Stimulated activated CD4-positive, alpha-beta T cell treated with anti-CD3 and anti-CD28 coated beads, Interleukin-4, amount 100 ng/mL, for 24 hours (primary cell): ENCODE results near the gene CREB5.
"Not testable (repeated sequence)": the region's sequence is repeated elsewhere in the genome, so short reads cannot be mapped to it uniquely, and the experiment has no call there.

ENCODE experiments used
- DNase-seq: peaks from one replicate; pipeline ENCODE4 v3.0.0-alpha.2; 2020

The CREB5 gene

DNA sequence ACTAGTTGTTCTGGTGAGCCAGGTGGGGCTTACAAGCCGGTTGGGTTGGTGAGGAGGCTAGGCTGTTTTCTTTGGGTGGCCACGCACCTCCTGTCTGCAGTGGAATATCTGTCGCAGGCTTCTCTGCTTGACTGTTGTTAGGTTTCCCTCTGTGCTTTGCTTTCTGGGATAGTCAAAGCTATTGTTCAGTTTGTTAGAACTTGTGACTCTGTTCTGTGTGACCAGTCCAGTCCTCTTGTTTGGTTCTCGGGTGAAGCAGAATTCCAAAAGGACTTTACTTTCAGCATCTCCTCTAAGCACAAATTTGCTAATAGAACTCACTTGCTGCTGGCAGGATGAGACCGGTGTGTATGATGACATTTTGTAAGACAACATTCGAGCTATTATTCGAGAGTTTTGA is 105.3 kb downstream of the CREB5 start:
- DNase-seq, result no peak

GRCh38 chr7:28520074-28521015 is 108.0 kb downstream of the CREB5 start:
- no peak for DNase-seq

DNA sequence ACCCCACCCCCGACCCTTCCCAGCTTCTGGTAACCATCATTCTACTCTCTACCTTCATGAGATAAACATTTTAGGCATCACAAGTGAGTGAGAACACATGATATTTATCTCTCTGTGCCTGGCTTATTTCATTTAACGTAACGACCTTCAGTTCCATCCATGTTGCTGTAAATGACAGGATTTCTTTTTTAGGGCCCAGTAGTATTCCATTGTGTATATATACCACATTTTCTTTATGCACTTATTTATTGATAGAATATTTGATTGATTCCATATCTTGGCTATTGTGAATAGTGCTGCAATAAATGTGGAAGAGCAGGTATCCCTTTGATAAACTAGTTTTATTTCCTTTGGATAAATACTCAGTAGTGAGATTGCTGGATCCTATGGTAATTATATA is 112.7 kb downstream of the CREB5 start:
- no peak for DNase-seq

DNA sequence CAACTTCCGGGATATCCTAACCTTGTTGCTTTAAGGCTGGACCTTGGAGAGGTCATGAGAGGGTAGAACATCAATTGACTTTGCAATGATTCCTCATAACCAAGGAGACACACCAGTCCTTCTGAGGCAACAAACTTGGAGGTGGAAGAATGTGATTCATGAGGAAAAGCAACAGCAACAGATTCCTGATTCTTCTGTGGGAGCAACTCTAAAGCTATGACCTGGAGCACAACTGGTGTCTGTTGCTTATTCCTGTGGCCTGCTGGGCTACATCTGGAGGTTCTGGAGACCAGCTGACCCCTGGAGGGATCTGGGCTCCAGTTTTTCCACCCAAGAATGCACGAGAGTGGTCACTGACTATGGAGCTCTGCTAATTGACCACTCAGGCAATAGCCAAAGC is 116.6 kb downstream of the CREB5 start:
- no peak for DNase-seq

- no peak for DNase-seq
Observed at GRCh38 chr7:28529755-28530154, 117.4 kb downstream of the CREB5 start.

GRCh38 chr7:28530175-28530802 is 118.0 kb downstream of the CREB5 start:
- no peak for DNase-seq

DNA sequence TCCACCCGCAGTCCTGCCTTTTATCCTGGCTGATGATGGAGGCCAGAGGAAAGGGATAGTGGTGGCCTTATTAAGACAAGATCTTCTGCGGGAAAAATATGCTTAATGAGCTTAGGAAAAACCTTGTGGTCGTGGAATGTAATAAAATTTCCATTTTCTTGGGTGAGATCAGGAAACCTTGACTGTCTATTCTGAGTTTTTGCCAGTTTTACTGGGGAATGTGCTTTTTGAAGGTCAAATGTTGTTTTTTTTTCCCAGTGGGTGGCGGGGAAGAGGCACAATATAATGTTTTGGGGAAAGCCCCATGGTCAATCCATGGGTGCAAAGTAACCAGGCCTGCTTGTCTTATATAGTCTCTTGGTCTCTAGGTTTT is 118.5 kb downstream of the CREB5 start:
- DNase-seq, result no peak

DNA sequence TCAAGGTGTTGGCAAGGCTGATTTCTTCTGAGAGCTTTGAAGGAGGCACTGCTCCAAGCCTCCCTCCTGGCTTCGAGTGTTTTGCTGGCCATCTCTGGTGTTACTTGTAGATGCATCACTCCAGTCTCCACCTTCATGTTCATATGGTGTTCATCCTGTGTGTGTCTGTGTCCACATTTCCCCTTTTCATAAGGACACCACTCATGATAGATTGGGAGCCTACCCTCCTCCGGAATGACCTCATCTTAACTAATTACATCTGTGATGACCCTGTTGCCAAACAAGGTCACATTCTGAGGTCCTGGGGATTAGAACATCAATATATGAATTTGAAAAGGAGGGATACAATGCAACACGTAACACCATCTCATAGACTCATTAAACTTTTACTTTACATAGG is 119.0 kb downstream of the CREB5 start:
- no peak for DNase-seq

- DNase-seq, result no peak
Observed at GRCh38 chr7:28532181-28532580, 119.9 kb downstream of the CREB5 start.

DNA sequence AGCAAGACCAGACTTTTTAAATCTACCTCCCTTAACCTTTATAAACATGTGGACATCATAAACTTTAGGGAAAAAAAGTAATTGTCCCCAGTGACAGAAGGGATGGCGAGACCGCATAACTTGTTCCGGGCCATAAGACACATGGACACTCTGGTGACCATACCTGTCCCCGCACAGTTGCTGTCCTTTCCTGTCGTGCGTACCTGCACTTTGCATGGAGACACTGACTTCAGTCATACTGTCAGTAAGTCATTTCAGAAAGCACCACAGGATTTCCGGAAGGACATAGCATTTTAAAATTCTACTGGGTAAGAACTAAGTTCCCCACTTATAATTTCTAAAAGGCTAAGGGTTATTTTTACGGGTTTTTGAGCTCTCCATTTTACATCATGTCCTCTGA is 120.9 kb downstream of the CREB5 start:
- no peak for DNase-seq

DNA sequence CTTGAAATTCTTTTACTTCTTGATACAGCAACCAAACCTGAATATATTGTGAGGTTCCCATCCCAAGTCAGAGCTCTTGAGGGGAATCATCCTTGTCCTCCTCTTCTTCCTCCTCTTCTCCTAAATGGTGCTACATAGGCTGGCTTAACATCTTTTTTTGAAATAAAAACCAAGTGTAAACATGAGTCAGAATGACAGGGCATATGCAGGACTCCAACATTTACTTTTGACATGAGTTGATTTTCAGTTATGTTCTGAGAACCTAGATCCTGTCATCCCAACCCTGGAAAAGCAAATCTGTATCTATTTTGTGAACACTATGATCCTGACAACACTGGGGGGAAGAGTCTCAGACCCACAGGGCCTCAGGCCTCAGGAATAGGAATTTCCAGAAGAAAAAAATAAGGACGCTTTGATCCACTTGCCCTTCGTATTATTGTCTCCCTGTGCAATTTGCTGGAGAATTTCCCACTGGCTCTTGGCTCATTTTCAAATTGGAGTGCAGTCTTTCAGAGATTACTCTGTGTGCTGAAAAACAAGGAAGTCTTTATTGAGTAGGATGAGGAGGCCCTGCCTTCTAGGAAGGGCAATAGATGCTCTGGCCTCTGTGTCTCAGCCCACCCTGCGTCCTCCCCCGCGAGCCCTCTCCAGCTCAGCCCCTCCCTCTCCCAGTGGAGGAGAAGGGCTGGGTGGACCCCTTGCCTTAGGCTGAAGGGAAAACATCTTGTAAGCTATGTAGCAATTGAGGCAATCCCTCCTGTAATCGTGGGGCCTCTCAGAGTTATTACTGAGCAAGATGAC is 121.6 kb downstream of the CREB5 start:
- no peak for DNase-seq

DNA sequence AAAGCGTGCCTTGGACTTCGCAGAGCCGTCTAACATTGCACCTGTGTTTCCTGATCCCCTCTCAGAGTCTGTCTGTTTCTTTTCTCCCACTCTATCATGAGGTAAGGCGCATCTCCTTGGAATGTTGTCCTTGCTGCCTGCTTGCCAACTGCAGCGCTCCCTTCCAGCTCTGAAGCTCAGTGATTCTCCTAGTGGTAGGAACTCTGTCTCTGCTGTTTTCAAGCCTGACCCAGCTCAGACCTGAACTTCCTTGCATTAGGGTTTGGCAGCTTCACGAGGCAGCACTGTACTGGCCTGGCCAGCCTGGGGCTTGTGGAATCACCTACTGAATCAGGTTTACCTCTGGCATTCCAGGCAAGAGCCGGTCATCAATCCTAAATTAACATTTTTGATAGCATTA is 123.9 kb downstream of the CREB5 start:
- no peak for DNase-seq

DNA sequence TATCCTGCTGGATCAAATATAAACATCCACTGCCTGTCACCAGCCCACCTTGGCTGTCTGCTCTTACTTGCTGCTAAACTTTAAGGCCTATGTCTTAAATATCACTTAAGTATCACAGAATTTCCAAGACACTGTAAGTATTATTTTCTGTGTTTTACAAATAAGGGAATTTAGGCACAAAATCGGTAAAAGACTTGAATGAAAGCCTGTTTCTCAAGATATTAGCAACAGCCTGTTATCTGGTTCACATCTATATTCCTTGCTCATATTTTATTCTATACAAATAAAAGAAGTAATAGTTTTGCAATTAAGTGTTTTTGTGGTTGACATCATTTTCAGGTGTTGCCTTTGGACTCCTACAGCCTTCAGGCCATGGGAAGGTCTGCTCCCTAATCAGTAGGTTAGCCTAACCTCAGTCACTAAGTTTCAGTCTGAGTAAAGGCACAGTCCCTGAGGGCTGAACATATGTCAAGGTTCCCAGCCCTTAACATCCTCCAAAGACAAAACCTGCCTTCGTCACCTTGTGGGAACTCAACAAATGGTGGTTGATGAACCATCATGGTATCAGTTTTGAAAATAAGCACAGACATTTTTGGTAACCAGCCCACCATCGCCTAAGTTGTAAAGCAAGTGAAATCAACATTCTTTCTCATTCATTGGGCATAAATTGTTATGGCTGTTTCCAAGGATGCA is 127.1 kb downstream of the CREB5 start:
- DNase-seq, result no peak

DNA sequence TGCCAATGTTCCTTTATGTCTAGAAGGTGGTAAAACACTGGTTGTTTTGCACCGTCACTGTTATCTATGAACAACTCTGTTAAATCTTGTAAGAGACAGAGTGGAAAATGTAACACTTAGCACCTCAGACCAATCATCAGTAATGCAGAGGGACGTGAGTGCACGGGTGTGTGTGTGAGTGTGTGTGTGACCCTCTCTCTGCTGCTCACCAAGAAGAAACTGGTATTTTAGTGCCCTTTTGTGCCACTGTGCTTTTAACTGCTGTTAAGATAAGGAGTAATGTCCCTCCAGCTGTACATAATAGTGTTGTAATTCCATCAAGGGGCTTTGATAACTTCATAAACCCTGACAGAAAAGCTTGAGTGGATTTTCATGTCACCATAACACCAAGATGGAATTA is 130.1 kb downstream of the CREB5 start:
- no peak for DNase-seq

DNA sequence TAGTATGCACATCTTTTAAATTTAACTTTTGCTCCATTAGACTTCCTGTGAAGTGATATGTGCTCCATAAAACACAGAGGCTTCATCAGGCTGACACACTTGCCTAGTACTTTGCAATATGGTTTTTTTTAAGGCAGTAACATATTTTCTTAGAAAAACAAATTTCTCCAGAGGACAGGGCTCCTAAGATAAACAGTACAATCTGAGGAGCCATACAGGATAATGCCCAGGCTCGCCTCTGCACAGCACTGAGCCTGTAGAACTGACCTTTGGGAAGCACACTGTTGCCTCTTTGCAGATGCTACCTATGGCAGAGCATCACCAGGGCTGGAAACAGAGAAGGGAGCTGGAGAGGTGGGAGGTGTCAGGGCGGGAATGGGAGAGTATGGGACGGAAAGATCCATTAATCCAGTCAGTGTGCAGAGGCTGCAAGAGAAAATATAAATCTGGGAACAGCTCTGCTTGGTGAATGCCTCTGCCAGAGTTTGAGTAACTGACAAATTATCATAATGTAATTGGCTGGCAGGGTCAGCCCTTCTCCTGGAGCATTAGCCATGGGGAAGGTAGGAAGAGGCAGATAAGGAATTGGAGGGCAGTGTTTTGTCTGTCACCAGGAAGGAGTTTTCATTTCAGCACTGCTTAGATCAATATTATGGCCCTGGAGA is 132.3 kb downstream of the CREB5 start:
- no peak for DNase-seq

- no peak for DNase-seq
Observed at GRCh38 chr7:28546067-28546466, 133.7 kb downstream of the CREB5 start.

- DNase-seq, result no peak
Observed at GRCh38 chr7:28547115-28547514, 134.8 kb downstream of the CREB5 start.

DNA sequence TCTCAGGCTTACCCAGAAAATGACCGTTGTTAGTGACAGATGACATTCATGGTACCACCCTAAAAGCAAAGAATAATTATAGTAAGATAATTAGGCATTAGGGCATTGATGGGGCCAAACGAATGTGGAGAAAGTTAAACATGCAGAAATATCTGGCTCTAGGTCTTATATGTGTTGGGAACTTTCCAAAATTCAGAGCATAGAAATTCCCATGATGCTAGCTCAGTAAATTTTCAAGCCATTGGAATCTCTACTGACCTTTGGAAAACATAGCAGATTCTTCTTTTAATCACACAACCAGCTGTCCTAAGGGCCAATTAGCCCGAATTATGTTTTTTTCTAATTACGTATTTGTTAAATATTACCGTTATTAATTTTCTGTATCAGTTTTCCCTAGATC is 136.1 kb downstream of the CREB5 start:
- no peak for DNase-seq

- no peak for DNase-seq
Observed at GRCh38 chr7:28549998-28550397, 137.7 kb downstream of the CREB5 start.

DNA sequence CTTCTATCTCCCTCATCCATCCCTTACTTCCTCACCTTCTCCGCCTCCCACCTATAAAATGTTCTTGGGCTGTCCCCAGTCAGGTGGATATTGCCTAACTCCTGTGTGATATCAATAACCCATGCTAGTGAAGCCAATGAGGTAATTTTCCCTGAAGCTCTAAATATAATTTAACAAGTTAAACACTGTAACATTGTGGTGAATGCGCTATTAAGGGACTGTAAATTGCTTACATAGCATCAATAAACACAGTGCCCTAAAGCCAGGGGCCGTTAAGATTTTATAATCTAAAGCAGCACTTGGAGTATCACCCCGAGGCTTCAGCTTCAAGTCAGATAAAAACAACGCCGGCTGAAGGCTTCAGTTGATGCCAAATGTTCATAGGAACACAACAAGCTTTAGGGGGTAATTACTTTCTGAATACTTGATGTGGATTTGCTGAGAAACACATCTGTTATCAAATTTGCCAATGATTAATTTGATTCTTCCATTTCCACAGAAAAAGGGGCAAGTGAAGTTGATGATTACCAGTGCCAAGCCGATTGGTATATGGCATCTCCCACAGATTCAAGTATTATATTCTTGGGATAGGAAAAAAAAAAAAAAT is 138.4 kb downstream of the CREB5 start:
- no peak for DNase-seq

DNA sequence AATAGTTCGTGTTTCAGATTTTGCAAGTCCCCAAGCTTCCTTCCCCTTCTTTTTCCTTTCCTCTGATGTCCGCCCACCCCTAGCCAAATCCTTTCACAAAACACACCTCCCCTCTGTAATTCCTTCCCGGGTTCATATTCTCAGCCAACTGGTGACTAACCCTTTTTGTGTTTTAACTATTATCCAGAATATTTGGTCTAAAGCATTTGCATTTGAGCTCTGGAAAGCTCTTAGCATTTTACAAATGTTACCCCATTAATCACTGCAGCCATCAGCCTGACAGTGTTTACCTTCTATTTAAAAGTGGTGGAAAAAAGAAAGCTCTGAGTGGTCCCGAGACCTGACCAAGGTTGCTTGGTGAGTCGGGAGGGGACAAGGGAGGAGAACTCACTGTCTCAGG is 139.0 kb downstream of the CREB5 start:
- no peak for DNase-seq

DNA sequence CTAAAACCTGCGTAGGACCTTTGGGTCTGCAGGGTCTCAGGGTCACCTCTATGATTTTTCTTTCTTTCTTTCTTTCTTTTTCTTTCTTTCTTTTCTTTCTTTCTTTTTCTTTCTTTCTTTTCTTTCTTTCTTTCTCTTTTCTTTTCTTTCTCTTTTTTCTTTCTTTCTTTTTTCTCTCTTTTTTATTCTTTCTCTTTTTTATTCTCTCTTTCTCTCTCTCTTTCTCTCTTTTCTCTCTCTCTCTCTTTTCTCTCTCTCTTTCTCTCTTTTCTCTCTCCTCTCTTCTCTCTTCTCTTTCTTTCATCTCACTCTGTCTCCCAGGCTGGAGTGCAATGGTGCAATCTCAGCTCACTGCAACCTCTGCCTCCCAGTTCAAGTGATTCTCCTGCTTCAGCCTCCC is 139.4 kb downstream of the CREB5 start:
- DNase-seq, result not testable (repeated sequence)
